ENCODE data around the gene CDRT15.

The CDRT15 gene

DNA sequence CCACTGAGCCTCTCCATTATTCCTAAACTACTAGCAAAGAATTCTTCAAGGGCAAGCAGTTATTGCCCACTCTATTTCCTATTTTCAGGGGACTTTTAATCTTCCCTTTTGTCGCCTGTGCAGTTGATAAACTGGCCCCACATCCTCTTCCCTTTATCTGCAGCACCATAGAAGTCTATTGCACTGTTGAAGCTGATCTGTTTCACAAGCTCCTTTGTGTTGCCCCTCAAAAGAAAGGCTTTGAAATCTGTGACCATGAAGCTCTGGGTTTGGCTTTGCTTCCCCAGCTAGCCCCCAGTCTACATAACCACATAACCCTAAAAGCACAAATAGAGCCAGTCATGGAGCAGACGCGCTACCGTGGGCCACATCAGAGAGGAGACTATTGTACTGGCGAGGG lies 37.1 kb downstream of the CDRT15 start:
- no peak overlapping the region for H3K4me3 ChIP-seq (ENCODE audit: low read depth, low read length)
- H3K27ac ChIP-seq (ENCODE audit: extremely low read depth, low read depth, low read length) = no peak overlapping the region
- peaks cover 10% of the 10 kb centered on the region for H3K4me1 ChIP-seq (ENCODE audit: control insufficient read depth, insufficient read depth, low read length)
- no peak for TF ChIP-seq ZNF701 (tag by site-specific recombination; IDR thresholded peaks at IDR 0.05)
- TF ChIP-seq GLI2 (tag by site-specific recombination; IDR thresholded peaks at IDR 0.05; ENCODE audit: borderline replicate concordance, low read depth) = no peak
- TF ChIP-seq ZEB2 (tag by site-specific recombination; IDR thresholded peaks at IDR 0.05) = no peak
- no peak for TF ChIP-seq ZNF830 (tag by site-specific recombination; IDR thresholded peaks at IDR 0.05; ENCODE audit: low read depth)
- TF ChIP-seq ZBTB49 (tag by site-specific recombination; IDR thresholded peaks at IDR 0.05; ENCODE audit: low read depth) = no peak
- TF ChIP-seq ZNF214 (tag by site-specific recombination; IDR thresholded peaks at IDR 0.05; ENCODE audit: borderline replicate concordance) = no peak
- TF ChIP-seq, protein P1, sequence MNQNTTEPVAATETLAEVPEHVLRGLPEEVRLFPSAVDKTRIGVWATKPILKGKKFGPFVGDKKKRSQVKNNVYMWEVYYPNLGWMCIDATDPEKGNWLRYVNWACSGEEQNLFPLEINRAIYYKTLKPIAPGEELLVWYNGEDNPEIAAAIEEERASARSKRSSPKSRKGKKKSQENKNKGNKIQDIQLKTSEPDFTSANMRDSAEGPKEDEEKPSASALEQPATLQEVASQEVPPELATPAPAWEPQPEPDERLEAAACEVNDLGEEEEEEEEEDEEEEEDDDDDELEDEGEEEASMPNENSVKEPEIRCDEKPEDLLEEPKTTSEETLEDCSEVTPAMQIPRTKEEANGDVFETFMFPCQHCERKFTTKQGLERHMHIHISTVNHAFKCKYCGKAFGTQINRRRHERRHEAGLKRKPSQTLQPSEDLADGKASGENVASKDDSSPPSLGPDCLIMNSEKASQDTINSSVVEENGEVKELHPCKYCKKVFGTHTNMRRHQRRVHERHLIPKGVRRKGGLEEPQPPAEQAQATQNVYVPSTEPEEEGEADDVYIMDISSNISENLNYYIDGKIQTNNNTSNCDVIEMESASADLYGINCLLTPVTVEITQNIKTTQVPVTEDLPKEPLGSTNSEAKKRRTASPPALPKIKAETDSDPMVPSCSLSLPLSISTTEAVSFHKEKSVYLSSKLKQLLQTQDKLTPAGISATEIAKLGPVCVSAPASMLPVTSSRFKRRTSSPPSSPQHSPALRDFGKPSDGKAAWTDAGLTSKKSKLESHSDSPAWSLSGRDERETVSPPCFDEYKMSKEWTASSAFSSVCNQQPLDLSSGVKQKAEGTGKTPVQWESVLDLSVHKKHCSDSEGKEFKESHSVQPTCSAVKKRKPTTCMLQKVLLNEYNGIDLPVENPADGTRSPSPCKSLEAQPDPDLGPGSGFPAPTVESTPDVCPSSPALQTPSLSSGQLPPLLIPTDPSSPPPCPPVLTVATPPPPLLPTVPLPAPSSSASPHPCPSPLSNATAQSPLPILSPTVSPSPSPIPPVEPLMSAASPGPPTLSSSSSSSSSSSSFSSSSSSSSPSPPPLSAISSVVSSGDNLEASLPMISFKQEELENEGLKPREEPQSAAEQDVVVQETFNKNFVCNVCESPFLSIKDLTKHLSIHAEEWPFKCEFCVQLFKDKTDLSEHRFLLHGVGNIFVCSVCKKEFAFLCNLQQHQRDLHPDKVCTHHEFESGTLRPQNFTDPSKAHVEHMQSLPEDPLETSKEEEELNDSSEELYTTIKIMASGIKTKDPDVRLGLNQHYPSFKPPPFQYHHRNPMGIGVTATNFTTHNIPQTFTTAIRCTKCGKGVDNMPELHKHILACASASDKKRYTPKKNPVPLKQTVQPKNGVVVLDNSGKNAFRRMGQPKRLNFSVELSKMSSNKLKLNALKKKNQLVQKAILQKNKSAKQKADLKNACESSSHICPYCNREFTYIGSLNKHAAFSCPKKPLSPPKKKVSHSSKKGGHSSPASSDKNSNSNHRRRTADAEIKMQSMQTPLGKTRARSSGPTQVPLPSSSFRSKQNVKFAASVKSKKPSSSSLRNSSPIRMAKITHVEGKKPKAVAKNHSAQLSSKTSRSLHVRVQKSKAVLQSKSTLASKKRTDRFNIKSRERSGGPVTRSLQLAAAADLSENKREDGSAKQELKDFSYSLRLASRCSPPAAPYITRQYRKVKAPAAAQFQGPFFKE (tag by site-specific recombination; IDR thresholded peaks at IDR 0.05; ENCODE audit: borderline replicate concordance) = no peak
- TF ChIP-seq ZNF37A (tag by site-specific recombination; IDR thresholded peaks at IDR 0.05) = no peak
- TF ChIP-seq, protein P2, sequence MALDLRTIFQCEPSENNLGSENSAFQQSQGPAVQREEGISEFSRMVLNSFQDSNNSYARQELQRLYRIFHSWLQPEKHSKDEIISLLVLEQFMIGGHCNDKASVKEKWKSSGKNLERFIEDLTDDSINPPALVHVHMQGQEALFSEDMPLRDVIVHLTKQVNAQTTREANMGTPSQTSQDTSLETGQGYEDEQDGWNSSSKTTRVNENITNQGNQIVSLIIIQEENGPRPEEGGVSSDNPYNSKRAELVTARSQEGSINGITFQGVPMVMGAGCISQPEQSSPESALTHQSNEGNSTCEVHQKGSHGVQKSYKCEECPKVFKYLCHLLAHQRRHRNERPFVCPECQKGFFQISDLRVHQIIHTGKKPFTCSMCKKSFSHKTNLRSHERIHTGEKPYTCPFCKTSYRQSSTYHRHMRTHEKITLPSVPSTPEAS (tag by site-specific recombination; IDR thresholded peaks at IDR 0.05) = no peak
- TF ChIP-seq ZNF184 (tag by site-specific recombination; IDR thresholded peaks at IDR 0.05) = no peak
- TF ChIP-seq ZNF148 (tag by site-specific recombination; IDR thresholded peaks at IDR 0.05; ENCODE audit: borderline replicate concordance) = no peak
- no peak for TF ChIP-seq ZNF398 (tag by site-specific recombination; IDR thresholded peaks at IDR 0.05)
- TF ChIP-seq ZNF23 (tag by site-specific recombination; IDR thresholded peaks at IDR 0.05; ENCODE audit: borderline replicate concordance) = no peak
- no peak for TF ChIP-seq PRDM6 (tag by site-specific recombination; IDR thresholded peaks at IDR 0.05)
- no peak for TF ChIP-seq ZNF785 (tag by site-specific recombination; IDR thresholded peaks at IDR 0.05)
- TF ChIP-seq ZNF311 (tag by site-specific recombination; IDR thresholded peaks at IDR 0.05; ENCODE audit: borderline replicate concordance) = no peak
- no peak for TF ChIP-seq WT1 (tag by site-specific recombination; IDR thresholded peaks at IDR 0.05)
- TF ChIP-seq, protein P3, sequence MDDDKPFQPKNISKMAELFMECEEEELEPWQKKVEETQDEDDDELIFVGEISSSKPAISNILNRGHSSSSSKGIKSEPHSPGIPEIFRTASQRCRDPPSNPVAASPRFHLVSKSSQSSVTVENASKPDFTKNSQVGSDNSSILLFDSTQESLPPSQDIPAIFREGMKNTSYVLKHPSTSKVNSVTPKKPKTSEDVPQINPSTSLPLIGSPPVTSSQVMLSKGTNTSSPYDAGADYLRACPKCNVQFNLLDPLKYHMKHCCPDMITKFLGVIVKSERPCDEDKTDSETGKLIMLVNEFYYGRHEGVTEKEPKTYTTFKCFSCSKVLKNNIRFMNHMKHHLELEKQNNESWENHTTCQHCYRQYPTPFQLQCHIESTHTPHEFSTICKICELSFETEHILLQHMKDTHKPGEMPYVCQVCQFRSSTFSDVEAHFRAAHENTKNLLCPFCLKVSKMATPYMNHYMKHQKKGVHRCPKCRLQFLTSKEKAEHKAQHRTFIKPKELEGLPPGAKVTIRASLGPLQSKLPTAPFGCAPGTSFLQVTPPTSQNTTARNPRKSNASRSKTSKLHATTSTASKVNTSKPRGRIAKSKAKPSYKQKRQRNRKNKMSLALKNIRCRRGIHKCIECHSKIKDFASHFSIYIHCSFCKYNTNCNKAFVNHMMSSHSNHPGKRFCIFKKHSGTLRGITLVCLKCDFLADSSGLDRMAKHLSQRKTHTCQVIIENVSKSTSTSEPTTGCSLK (tag by site-specific recombination; IDR thresholded peaks at IDR 0.05) = no peak
- TF ChIP-seq ZNF394 (tag by site-specific recombination; IDR thresholded peaks at IDR 0.05; ENCODE audit: borderline replicate concordance) = no peak
- CTCF ChIA-PET = interaction anchor here (0.6 kb wide), 1 partner anchor 20 kb away, joined by 6 read pairs; no protein-coding TSS in a partner anchor
- POLR2A ChIA-PET = no interaction called here
- H3K9me3 ChIP-seq (ENCODE audit: control insufficient read depth, insufficient read depth, low read depth, low read length) = no peaks in the 10 kb centered on the region
- H3K36me3 ChIP-seq (ENCODE audit: control insufficient read depth in 2 of 2, insufficient read depth in 1 of 2, low read length in 2 of 2) = no peaks in the 10 kb centered on the region
